A549 (cell line): ENCODE data around the gene CMPK1. TPM values are rescaled to one million over a fixed set of nuclear protein-coding genes. Genes with fewer than 3 reads are reported as not detected.

Experiments used
- ATAC-seq, 2 experiments: fragments of 200-7000 bp in 1 of 2; fragments of >200 bp in 1 of 2; cut with Nextera tagmentation in 1 of 2; cut with Tn5 transposase in 1 of 2; 3 replicates each; pipeline versions ENCODE4 v1.8.0 to v1.9.1; 2018 to 2020; ENCODE audit warnings: mild to moderate bottlenecking in 1 of 2, moderate library complexity in 1 of 2
- CTCF ChIA-PET: fragments of 300-600 bp; sonication (Branson Sonifier 250); formaldehyde crosslinking; extraction: SDS; loops from one replicate; lab custom pipeline; 2021; ENCODE audit warnings: antibody characterized with exemption, inconsistent platforms; lab: Yijun Ruan, JAX
- POLR2A ChIA-PET: fragments of 350-600 bp; formaldehyde crosslinking; extraction: SDS; loops from one replicate; lab custom pipeline; 2021; ENCODE audit warnings: antibody characterized with exemption, inconsistent platforms; lab: Yijun Ruan, JAX
- DNase-seq, 2 experiments: peaks; one replicate each; pipeline versions ENCODE4 v3.0.0 to v3.0.0-alpha.2; 2011 to 2016; ENCODE audit warnings: low read depth in 1 of 2, low spot score in 1 of 2
- FAIRE-seq: peaks from 2 replicates; lab custom pipeline; 2011; peaks lifted over from hg19 to GRCh38; lab: Jason Lieb, UNC
- H3K27ac ChIP-seq, 2 experiments: fragments of >200 bp; sonication (Bioruptor Twin); formaldehyde crosslinking; 3 replicates each; pipeline ENCODE4 v1.5.1; 2016 to 2017
- H3K4me1 ChIP-seq: fragments of >200 bp; sonication (Bioruptor Twin); formaldehyde crosslinking; 3 replicates; pipeline ENCODE4 v1.6.1; 2016
- H3K4me2 ChIP-seq: fragments of >200 bp; sonication (Bioruptor Twin); formaldehyde crosslinking; 3 replicates; pipeline ENCODE4 v1.6.1; 2016
- H3K4me3 ChIP-seq: fragments of >200 bp; sonication (Bioruptor Twin); formaldehyde crosslinking; 3 replicates; pipeline ENCODE4 v1.5.1; 2016
- H3K9me3 ChIP-seq: fragments of >200 bp; sonication (Bioruptor Twin); formaldehyde crosslinking; 3 replicates; pipeline ENCODE4 v1.6.1; 2016
- CBX2 ChIP-seq: fragments of 200-600 bp; sonication (generic); IDR thresholded peaks from 2 replicates; pipeline ENCODE4 v1.6.1; 2016; ENCODE audit warnings: low read depth, mild to moderate bottlenecking, borderline replicate concordance
- CHD2 ChIP-seq: fragments of 150-350 bp; IDR thresholded peaks from 2 replicates; pipeline ENCODE4 v1.6.1; 2014; ENCODE audit warnings: low read length; ENCODE audit not compliant: partially characterized antibody
- ESRRA ChIP-seq: fragments of 150-350 bp; IDR thresholded peaks from 2 replicates; pipeline ENCODE4 v1.6.1; 2014; ENCODE audit warnings: mild to moderate bottlenecking, low read length, borderline replicate concordance
- FOSB ChIP-seq: fragments of 250-450 bp; sonication (Bioruptor Pico); IDR thresholded peaks from 2 replicates; pipeline ENCODE4 v1.5.0; 2020; ENCODE audit warnings: mild to moderate bottlenecking, moderate library complexity
- FOSL2 ChIP-seq, 2 experiments: fragments of 450-650 bp in 1 of 2; fragments of >200 bp in 1 of 2; sonication (Bioruptor Twin) in 1 of 2; formaldehyde crosslinking; IDR thresholded peaks; 2 replicates each; pipeline versions ENCODE4 v1.5.0 to v1.6.1; 2016 to 2020; ENCODE audit warnings: mild to moderate bottlenecking in 1 of 2, moderate library complexity in 1 of 2
- FOXS1 ChIP-seq: fragments of 250-450 bp; sonication (Bioruptor Pico); IDR thresholded peaks from 2 replicates; pipeline ENCODE4 v1.5.0; 2020; ENCODE audit warnings: mild to moderate bottlenecking, moderate library complexity
- HOXA7 ChIP-seq: fragments of 250-450 bp; sonication (Bioruptor Pico); IDR thresholded peaks from 2 replicates; pipeline ENCODE4 v1.5.0; 2020; ENCODE audit warnings: mild to moderate bottlenecking, moderate library complexity
- HOXB13 ChIP-seq: fragments of 250-450 bp; sonication (Bioruptor Pico); IDR thresholded peaks from 2 replicates; pipeline ENCODE4 v1.5.0; 2020; ENCODE audit warnings: low read depth, mild to moderate bottlenecking, moderate library complexity
- KDM1A ChIP-seq: fragments of 200-600 bp; sonication (generic); IDR thresholded peaks from 2 replicates; pipeline ENCODE4 v1.6.1; 2016; ENCODE audit warnings: low read depth, mild to moderate bottlenecking
- MYC ChIP-seq: IDR thresholded peaks from 2 replicates; pipeline ENCODE4 v1.6.1; 2012; ENCODE audit warnings: mild to moderate bottlenecking, inconsistent platforms, low read length, improper control_type of control experiment, borderline replicate concordance
- NPAS2 ChIP-seq: fragments of 250-450 bp; sonication (Bioruptor Pico); IDR thresholded peaks from 2 replicates; pipeline ENCODE4 v1.8.0; 2022; ENCODE audit warnings: mild to moderate bottlenecking, moderate library complexity, borderline replicate concordance
- NR3C1 ChIP-seq: fragments of >200 bp; sonication (Bioruptor Twin); formaldehyde crosslinking; IDR thresholded peaks from 3 replicates; pipeline ENCODE4 v1.6.1; 2017
- POLR2A ChIP-seq: IDR thresholded peaks from 2 replicates; pipeline ENCODE4 v1.6.1; 2012; ENCODE audit warnings: mild to moderate bottlenecking, low read length
- RAD21 ChIP-seq, 2 experiments: fragments of >200 bp in 1 of 2; sonication (Bioruptor Twin) in 1 of 2; formaldehyde crosslinking in 1 of 2; IDR thresholded peaks in 1 of 2; conservative IDR thresholded peaks in 1 of 2; 2 replicates in 1 of 2; 3 replicates in 1 of 2; pipeline ENCODE4 v1.6.1; 2012 to 2018; ENCODE audit warnings: inconsistent platforms in 1 of 2
- RNF2 ChIP-seq: fragments of 200-600 bp; sonication (generic); IDR thresholded peaks from 2 replicates; pipeline ENCODE4 v1.6.1; 2016; ENCODE audit warnings: low read depth, mild to moderate bottlenecking, antibody characterized with exemption, moderate library complexity, borderline replicate concordance
- TFCP2L1 ChIP-seq: fragments of 250-450 bp; sonication (Bioruptor Pico); IDR thresholded peaks from 2 replicates; pipeline ENCODE4 v1.5.0; 2021; ENCODE audit warnings: mild to moderate bottlenecking
- TP53 ChIP-seq: fragments of 250-450 bp; sonication (Bioruptor Pico); IDR thresholded peaks from 2 replicates; pipeline ENCODE4 v1.5.0; 2021; ENCODE audit warnings: mild to moderate bottlenecking, moderate library complexity
- ZFP36 ChIP-seq: fragments of 450-650 bp; IDR thresholded peaks from 2 replicates; pipeline ENCODE4 v1.6.1; 2014; ENCODE audit warnings: borderline replicate concordance; ENCODE audit not compliant: partially characterized antibody
- ZNF302 ChIP-seq: fragments of 250-450 bp; sonication (Bioruptor Pico); IDR thresholded peaks from 2 replicates; pipeline ENCODE4 v1.9.0; 2021; ENCODE audit warnings: inconsistent platforms, mild to moderate bottlenecking, moderate library complexity
- WGBS: methylation state at CpG from one replicate; pipeline ENCODE4 v1.1.6; 2017; ENCODE audit errors: missing lambda C conversion rate; 5-methylcytosine and 5-hydroxymethylcytosine counted together
- polyA plus RNA-seq, 4 experiments: library from polyadenylated mRNA; depleted of rRNA in 3 of 4; stranded (reverse); fragments of >200 nt; fragmentation: RNase III in 1 of 4; extraction: RNeasy Plus Mini Kit Qiagen cat#74134 plus additional on column Dnase treatment in 1 of 4; gene quantifications; 2 replicates in 3 of 4; 3 replicates in 1 of 4; pipeline ENCODE4 v1.2.3, GENCODE V29; 2011 to 2017
- TF ChIP-seq, protein P1 (sequence below): fragments of >200 bp; sonication (Bioruptor Twin); formaldehyde crosslinking; IDR thresholded peaks from 2 replicates; pipeline ENCODE4 v1.6.1; 2016
- TF ChIP-seq, protein P2 (sequence below): fragments of 200-600 bp; sonication (generic); IDR thresholded peaks from 2 replicates; pipeline ENCODE4 v1.6.1; 2016; ENCODE audit warnings: antibody characterized with exemption, mild to moderate bottlenecking, moderate library complexity
- TF ChIP-seq, protein P3 (sequence below): fragments of 450-650 bp; IDR thresholded peaks from 2 replicates; pipeline ENCODE4 v1.6.1; 2014; ENCODE audit warnings: antibody characterized with exemption
- TF ChIP-seq, protein P4 (sequence below): fragments of >200 bp; sonication (Bioruptor Twin); formaldehyde crosslinking; IDR thresholded peaks from 3 replicates; pipeline ENCODE4 v1.6.1; 2016
- TF ChIP-seq, protein P5 (sequence below): fragments of >200 bp; sonication (Bioruptor Twin); formaldehyde crosslinking; IDR thresholded peaks from 3 replicates; pipeline ENCODE4 v1.5.1; 2016

CMPK1 gene
- polyA plus RNA-seq, 2 of the 4 experiments (the other 2 are of a cell fraction): 89.3 to 103 TPM

DNA sequence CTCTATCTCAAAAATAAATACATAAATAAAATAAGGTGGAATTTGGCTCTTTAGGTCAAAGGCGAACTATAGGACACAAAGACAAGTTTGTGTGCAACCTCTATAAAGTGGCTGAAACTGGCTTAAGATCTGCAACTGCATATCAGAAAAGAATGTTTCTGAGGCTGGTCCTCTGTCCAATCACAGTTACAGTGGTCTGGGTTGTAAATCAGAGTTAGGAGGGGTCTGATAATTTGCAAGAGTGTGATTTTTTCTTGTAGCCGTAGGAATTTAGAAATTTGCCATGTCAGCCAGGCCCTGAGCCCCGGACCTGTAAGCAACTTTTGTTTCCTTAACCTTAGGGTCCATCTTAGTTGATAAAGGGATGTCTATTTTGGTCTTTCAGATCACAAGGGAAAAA, 27.8 kb downstream of the CMPK1 start:
- WGBS: 91% methylated on average over 3 of the region's 3 CpGs
- Histone ChIP-seq H3K4me3 (no peak overlapping the region), H3K4me1 (no peaks in the 10 kb centered on the region), H3K27ac (no peak overlapping the region), H3K9me3 (no peaks in the 10 kb centered on the region), H3K4me2 (no peak overlapping the region)
- FAIRE-seq (no peak), ATAC-seq (no peak), DNase-seq (no peak)
- POLR2A ChIA-PET: no interaction called here
- TF ChIP-seq, protein P1, sequence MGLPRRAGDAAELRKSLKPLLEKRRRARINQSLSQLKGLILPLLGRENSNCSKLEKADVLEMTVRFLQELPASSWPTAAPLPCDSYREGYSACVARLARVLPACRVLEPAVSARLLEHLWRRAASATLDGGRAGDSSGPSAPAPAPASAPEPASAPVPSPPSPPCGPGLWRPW: no peak
- no peak for TF ChIP-seq TFCP2L1 (CRISPR knock-in tag)
- TF ChIP-seq POLR2A: no peak
- TF ChIP-seq ZFP36: no peak
- TF ChIP-seq ZNF302 (CRISPR knock-in tag): no peak
- no peak for TF ChIP-seq CBX2
- CTCF ChIA-PET: interaction anchor here (0.6 kb wide), 1 partner anchor 98 kb away, joined by 3 read pairs; no protein-coding TSS in a partner anchor

DNA sequence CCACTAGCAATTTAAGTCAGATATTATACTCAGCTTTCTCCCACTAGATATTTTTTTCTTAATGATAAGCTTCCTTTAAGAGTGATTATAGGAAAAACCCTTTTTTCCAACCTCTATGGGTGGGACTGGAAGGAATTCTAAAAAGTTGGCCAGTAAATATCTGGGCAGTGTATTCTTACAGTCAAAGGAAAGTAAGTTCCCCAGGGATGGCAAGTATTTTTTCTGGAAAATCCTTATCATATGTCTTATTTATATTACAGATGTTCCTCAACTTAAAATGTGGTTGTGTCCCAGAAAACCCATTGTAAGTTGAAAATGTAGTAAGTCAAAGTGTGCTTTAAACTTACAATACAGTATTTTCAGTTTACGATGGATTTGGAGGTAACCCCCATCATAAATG, 29.2 kb downstream of the CMPK1 start:
- Histone ChIP-seq H3K4me3 (no peak overlapping the region), H3K27ac (no peak overlapping the region), H3K9me3 (no peaks in the 10 kb centered on the region), H3K4me2 (no peak overlapping the region), H3K4me1 (no peaks in the 10 kb centered on the region)
- ChIA-PET CTCF (no interaction called here), POLR2A (no interaction called here)
- 88% methylated on average over 1 of the region's 1 CpG for WGBS
- FAIRE-seq (no peak), ATAC-seq (no peak), DNase-seq (no peak)
- no peak for TF ChIP-seq TP53 (CRISPR knock-in tag)
- no peak for TF ChIP-seq HOXB13
- no peak for TF ChIP-seq HOXA7 (CRISPR knock-in tag)
- TF ChIP-seq, protein P2, sequence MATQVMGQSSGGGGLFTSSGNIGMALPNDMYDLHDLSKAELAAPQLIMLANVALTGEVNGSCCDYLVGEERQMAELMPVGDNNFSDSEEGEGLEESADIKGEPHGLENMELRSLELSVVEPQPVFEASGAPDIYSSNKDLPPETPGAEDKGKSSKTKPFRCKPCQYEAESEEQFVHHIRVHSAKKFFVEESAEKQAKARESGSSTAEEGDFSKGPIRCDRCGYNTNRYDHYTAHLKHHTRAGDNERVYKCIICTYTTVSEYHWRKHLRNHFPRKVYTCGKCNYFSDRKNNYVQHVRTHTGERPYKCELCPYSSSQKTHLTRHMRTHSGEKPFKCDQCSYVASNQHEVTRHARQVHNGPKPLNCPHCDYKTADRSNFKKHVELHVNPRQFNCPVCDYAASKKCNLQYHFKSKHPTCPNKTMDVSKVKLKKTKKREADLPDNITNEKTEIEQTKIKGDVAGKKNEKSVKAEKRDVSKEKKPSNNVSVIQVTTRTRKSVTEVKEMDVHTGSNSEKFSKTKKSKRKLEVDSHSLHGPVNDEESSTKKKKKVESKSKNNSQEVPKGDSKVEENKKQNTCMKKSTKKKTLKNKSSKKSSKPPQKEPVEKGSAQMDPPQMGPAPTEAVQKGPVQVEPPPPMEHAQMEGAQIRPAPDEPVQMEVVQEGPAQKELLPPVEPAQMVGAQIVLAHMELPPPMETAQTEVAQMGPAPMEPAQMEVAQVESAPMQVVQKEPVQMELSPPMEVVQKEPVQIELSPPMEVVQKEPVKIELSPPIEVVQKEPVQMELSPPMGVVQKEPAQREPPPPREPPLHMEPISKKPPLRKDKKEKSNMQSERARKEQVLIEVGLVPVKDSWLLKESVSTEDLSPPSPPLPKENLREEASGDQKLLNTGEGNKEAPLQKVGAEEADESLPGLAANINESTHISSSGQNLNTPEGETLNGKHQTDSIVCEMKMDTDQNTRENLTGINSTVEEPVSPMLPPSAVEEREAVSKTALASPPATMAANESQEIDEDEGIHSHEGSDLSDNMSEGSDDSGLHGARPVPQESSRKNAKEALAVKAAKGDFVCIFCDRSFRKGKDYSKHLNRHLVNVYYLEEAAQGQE: no peak
- no peak for TF ChIP-seq MYC
- no peak for TF ChIP-seq NPAS2 (CRISPR knock-in tag)
- no peak for TF ChIP-seq NR3C1
- no peak for TF ChIP-seq KDM1A
- no peak for TF ChIP-seq FOSB
- TF ChIP-seq, protein P3, sequence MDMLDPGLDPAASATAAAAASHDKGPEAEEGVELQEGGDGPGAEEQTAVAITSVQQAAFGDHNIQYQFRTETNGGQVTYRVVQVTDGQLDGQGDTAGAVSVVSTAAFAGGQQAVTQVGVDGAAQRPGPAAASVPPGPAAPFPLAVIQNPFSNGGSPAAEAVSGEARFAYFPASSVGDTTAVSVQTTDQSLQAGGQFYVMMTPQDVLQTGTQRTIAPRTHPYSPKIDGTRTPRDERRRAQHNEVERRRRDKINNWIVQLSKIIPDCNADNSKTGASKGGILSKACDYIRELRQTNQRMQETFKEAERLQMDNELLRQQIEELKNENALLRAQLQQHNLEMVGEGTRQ: no peak
- TF ChIP-seq POLR2A: no peak
- no peak for TF ChIP-seq CHD2
- TF ChIP-seq, protein P4, sequence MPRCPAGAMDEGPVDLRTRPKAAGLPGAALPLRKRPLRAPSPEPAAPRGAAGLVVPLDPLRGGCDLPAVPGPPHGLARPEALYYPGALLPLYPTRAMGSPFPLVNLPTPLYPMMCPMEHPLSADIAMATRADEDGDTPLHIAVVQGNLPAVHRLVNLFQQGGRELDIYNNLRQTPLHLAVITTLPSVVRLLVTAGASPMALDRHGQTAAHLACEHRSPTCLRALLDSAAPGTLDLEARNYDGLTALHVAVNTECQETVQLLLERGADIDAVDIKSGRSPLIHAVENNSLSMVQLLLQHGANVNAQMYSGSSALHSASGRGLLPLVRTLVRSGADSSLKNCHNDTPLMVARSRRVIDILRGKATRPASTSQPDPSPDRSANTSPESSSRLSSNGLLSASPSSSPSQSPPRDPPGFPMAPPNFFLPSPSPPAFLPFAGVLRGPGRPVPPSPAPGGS: no peak
- TF ChIP-seq CBX2: no peak
- no peak for TF ChIP-seq FOXS1 (CRISPR knock-in tag)
- TF ChIP-seq, protein P5, sequence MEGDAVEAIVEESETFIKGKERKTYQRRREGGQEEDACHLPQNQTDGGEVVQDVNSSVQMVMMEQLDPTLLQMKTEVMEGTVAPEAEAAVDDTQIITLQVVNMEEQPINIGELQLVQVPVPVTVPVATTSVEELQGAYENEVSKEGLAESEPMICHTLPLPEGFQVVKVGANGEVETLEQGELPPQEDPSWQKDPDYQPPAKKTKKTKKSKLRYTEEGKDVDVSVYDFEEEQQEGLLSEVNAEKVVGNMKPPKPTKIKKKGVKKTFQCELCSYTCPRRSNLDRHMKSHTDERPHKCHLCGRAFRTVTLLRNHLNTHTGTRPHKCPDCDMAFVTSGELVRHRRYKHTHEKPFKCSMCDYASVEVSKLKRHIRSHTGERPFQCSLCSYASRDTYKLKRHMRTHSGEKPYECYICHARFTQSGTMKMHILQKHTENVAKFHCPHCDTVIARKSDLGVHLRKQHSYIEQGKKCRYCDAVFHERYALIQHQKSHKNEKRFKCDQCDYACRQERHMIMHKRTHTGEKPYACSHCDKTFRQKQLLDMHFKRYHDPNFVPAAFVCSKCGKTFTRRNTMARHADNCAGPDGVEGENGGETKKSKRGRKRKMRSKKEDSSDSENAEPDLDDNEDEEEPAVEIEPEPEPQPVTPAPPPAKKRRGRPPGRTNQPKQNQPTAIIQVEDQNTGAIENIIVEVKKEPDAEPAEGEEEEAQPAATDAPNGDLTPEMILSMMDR: no peak
- TF ChIP-seq FOSL2 (IDR thresholded peaks at IDR 0.05): no peak
- no peak for TF ChIP-seq FOSL2 (CRISPR knock-in tag; IDR thresholded peaks at IDR 0.05)
- TF ChIP-seq RAD21 (conservative IDR thresholded peaks at IDR 0.05 in 1 of 2, IDR thresholded peaks at IDR 0.05 in 1 of 2): no peak
- no peak for TF ChIP-seq ESRRA
- TF ChIP-seq RNF2: no peak
